ENCODE measurements around the gene ADISSP. TPM values are rescaled to one million over a fixed set of nuclear protein-coding genes. Genes with fewer than 3 reads are reported as not detected.

ADISSP gene
- total and polyA plus RNA-seq, 2 of the 8 experiments (the other 6 are each of a cell fraction or from before 2014, with no cell fraction given), result 111 to 141 TPM

DNA sequence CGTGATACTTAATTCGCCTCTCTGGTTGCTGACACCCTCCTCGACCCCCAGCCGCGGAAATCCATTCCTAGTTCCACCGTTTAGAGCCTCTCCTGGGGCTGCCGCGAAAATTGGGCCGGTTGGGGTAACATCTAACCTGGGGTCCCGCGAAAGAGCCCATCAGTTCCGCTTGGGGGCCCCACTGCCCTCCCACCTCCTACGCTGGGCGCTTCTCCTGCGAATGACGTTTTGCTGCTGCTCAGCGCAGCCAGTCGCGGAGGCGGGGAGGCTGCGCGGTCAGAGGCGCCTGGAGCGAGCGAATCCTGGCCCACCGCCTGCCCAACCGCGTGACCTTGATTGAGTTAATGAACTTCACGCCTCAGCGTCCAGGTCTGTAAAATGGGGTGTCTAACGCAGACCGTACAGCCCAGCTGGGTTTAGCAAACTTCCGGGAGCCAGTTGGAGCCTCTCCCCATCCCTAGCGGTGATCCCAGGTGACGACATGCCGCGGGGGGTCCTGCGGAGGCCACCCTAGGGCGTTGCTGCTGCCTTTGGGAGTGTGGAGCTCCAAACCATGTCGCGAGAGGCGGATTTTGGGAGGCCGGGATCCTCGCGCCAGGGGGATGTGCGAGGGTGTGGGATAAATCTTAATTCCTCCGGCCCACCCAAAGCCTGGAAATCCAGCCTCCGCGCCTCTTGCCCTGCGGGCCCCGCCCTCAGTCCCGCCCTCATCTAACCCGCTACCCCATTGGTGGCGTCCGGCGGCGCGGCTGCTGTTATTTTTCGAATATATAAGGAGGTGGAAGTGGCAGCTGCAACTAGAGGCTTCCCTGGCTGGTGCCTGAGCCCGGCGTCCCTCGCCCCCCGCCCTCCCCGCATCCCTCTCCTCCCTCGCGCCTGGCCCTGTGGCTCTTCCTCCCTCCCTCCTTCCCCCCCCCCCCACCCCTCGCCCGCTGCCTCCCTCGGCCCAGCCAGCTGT, 28.2 kb upstream of the ADISSP start, which contains the start of gene CDC25B (continued):
- TF ChIP-seq BACH1 (IDR thresholded peaks at IDR 0.05; ENCODE audit: low read length) (no peak), PHF8 (conservative IDR thresholded peaks at IDR 0.05; ENCODE audit: low read depth, low read length) (peak; percentile 49), KDM4A (IDR thresholded peaks at IDR 0.05; ENCODE audit: low read depth, low read length, severe bottlenecking) (peak; percentile 86), GTF2F1 (IDR thresholded peaks at IDR 0.05; ENCODE audit: borderline replicate concordance, low read depth, low read length) (no peak), CBX5 (IDR thresholded peaks at IDR 0.05; ENCODE audit: low read depth, low read length) (no peak), CHD2 (IDR thresholded peaks at IDR 0.05; ENCODE audit: low read length) (no peak)
- TF ChIP-seq, protein P1, sequence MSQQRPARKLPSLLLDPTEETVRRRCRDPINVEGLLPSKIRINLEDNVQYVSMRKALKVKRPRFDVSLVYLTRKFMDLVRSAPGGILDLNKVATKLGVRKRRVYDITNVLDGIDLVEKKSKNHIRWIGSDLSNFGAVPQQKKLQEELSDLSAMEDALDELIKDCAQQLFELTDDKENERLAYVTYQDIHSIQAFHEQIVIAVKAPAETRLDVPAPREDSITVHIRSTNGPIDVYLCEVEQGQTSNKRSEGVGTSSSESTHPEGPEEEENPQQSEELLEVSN (IDR thresholded peaks at IDR 0.05), result peak; percentile 73
